ENCODE measurements around the gene NTN5. TPM values are rescaled to one million over a fixed set of nuclear protein-coding genes. Genes with fewer than 3 reads are reported as not detected.
"Not testable (repeated sequence)": the region's sequence is repeated elsewhere in the genome, so short reads cannot be mapped to it uniquely, and the experiment has no call there.

Gene NTN5
- total RNA-seq, 1 donor from 2014 or later: 0.75 TPM

DNA sequence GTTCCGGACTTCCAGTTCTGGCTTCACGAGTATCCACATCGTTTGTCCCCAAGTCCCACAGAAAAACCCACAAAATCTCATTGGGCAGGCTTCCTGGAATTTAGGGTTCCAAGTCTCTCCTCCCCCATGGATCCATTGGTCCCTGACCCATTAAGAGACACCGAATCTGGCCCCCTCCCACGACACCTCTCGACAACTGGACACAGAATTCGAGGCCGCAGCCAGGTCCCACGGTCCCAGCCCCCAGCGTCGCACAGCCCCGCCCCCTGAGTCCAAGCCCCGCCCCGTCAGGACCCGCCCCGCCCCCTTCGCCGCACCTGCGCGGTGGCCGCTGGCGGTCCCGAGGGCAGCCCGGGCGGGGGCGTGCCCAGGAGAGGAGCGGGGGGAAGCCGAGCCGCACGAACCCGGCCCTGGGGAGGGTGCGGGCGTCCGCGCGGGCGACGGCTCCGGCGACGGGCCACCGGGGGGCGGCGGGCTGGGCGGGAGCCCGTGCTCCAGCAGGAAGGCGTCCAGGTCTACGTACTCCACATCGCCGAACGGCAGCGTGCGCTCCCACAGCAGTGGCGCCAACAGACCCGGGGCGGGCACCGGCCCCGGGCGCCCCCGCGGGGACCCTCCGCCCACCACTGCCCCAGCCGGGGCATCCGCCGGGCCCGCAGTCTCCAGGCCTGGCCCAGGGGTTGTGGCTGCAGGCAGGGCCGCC, 37.4 kb downstream of the NTN5 start:
- Mint-ChIP-seq H3K4me1 (peaks cover 49% of the 10 kb centered on the region), H3K9me3 (peaks cover 4% of the 10 kb centered on the region), H3K27me3 (ENCODE audit: low read depth) (peaks cover 51% of the 10 kb centered on the region)

GRCh38 chr19:48634424-48635262, 38.2 kb downstream of the NTN5 start:
- Mint-ChIP-seq H3K4me1 (peaks cover 57% of the 10 kb centered on the region), H3K36me3 (ENCODE audit: low read depth) (peaks cover 2% of the 10 kb centered on the region), H3K27ac (ENCODE audit: unreplicated experiment) (no peak overlapping the region), H3K4me3 (peak overlapping the region; percentile 74), H3K27me3 (ENCODE audit: low read depth) (peaks cover 50% of the 10 kb centered on the region), H3K9me3 (peaks cover 4% of the 10 kb centered on the region)
- no peak for TF ChIP-seq CTCF (conservative IDR thresholded peaks at IDR 0.05)
- DNase-seq (ENCODE audit: low read depth, low spot score): peak; percentile 83

More for the DNA sequence above, 37.4 kb downstream of the NTN5 start:
- H3K27ac Mint-ChIP-seq (ENCODE audit: unreplicated experiment): no peak overlapping the region
- no peak for DNase-seq (ENCODE audit: low read depth, low spot score)
- peak overlapping the region; percentile 74 for H3K4me3 Mint-ChIP-seq
- TF ChIP-seq CTCF (conservative IDR thresholded peaks at IDR 0.05): no peak
- H3K36me3 Mint-ChIP-seq (ENCODE audit: low read depth): peaks cover 2% of the 10 kb centered on the region

DNA sequence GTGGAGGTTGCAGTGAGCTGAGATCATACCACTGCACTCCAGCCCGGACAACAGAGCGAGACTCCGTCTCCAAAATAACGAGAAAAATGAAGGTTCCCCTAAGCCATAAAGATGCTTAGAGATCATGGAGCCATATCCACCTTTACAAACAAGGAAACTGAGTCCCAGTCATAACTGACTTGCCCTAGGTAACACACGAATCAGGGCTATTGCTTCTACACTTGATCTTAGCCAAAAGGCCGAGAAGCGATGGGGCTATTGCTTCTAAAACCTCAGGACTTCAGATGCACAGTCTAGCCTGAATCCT, 38.8 kb downstream of the NTN5 start:
- H3K9me3 Mint-ChIP-seq: peaks cover 4% of the 10 kb centered on the region
- H3K36me3 Mint-ChIP-seq (ENCODE audit: low read depth): peaks cover 2% of the 10 kb centered on the region
- no peak overlapping the region for H3K27ac Mint-ChIP-seq (ENCODE audit: unreplicated experiment)
- no peak for DNase-seq (ENCODE audit: low read depth, low spot score)
- H3K27me3 Mint-ChIP-seq (ENCODE audit: low read depth): peaks cover 47% of the 10 kb centered on the region
- no peak for TF ChIP-seq CTCF (conservative IDR thresholded peaks at IDR 0.05)
- H3K4me1 Mint-ChIP-seq: peaks cover 56% of the 10 kb centered on the region
- H3K4me3 Mint-ChIP-seq: peak overlapping the region; percentile 74

DNA sequence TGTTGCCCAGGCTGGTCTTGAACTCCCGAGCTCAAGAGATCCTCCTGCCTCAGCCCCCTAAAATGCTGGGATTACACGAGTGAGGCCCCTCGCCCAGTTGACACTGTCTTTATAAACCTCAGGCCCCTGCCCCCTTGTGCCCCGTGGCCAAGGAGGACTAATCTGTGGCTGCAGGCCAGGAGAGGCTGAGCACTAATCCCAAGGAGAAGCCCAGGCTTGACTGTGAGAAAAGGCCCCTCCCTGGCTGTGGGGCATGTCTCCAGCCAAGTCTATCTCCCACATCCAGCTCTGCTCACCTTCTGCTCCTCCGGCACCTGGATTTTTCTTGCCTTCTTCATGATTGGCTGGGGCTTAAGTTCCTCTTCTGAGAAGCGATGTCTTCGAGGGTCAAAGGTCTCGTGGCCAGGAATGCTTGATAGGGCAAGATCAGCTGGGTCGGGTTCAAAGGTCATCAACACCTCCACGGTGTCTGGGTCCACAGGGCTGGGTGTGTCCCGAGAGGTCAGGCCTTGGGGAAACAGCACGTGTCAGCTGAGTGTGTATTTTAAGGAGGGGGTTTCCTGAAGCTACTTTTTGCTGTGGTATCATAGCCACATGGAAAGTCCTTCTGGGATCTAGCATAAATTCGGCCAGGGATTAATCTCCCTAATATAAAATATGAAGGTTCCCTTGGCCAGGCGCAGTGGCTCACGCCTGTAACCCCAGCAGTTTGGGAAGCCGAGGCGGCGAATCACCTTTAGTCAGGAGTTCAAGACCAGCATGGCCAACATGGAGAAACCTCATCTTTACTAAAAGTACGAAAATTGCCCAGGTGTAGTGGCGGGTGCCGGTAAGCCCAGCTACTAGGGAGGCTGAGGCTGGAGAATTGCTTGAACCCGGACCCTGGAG, 39.4 kb downstream of the NTN5 start:
- Mint-ChIP-seq H3K9me3 (peaks cover 2% of the 10 kb centered on the region), H3K4me1 (peaks cover 50% of the 10 kb centered on the region), H3K4me3 (no peak overlapping the region), H3K36me3 (ENCODE audit: low read depth) (peaks cover 1% of the 10 kb centered on the region), H3K27me3 (ENCODE audit: low read depth) (peaks cover 47% of the 10 kb centered on the region), H3K27ac (ENCODE audit: unreplicated experiment) (no peak overlapping the region)
- TF ChIP-seq CTCF (conservative IDR thresholded peaks at IDR 0.05): no peak
- no peak for DNase-seq (ENCODE audit: low read depth, low spot score)

DNA sequence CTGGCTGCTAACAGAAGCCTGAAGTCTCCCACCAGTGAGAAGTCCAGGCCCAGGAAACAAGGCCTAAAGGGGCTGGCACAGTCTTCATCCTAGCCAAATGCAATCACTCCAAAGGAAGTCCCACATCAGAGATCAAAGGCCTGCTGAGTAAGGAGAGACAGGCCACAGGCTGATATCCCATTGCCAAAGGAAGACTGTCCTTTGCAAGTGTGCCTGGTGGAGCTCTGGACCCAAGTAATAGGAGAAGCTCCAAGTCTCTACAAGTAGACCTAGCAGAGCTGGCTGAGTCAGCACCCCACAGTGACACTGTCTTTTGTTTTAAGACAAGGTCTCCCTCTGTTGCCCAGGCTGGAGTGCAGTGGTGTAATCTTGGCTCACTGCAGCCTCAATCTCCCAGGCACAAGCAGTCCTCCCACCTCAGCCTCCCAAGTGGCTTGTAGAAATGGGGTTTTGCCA, 40.1 kb downstream of the NTN5 start:
- TF ChIP-seq CTCF (conservative IDR thresholded peaks at IDR 0.05): no peak
- no peaks in the 10 kb centered on the region for H3K9me3 Mint-ChIP-seq
- H3K27me3 Mint-ChIP-seq (ENCODE audit: low read depth): peaks cover 43% of the 10 kb centered on the region
- peaks cover 44% of the 10 kb centered on the region for H3K4me1 Mint-ChIP-seq
- DNase-seq (ENCODE audit: low read depth, low spot score): no peak
- no peak overlapping the region for H3K27ac Mint-ChIP-seq (ENCODE audit: unreplicated experiment)
- peak overlapping the region; percentile 65 for H3K4me3 Mint-ChIP-seq
- H3K36me3 Mint-ChIP-seq (ENCODE audit: low read depth): no peaks in the 10 kb centered on the region

DNA sequence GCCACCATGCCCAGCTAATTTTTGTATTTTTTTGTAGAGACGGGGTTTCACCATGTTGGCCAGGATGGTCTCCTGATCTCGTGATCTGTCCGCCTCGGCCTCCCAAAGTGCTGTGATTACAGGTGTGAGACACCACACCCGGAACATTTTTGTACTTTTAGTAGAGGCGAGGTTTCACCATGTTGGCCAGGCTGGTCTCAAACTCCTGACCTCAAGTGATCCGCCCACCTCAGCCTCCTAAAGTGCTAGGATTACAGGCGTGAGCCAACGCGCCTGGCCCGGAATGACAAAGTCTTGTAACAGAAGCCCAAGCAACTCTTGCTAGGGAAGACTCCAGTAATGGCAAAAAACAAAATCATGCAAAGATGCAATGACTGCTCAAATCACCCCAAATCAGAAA, 40.5 kb downstream of the NTN5 start:
- H3K9me3 Mint-ChIP-seq; H3K36me3 Mint-ChIP-seq (ENCODE audit: low read depth); DNase-seq (ENCODE audit: low read depth, low spot score); H3K27ac Mint-ChIP-seq (ENCODE audit: unreplicated experiment): not testable (repeated sequence)
- Mint-ChIP-seq H3K27me3 (ENCODE audit: low read depth) (peaks cover 39% of the 10 kb centered on the region), H3K4me3 (peak overlapping the region; percentile 86), H3K4me1 (peaks cover 40% of the 10 kb centered on the region)

Data from neural crest cell (in vitro differentiated cells).